D721Med (cell line): ENCODE data around the gene RPS13.
"Not testable (repeated sequence)": the region's sequence is repeated elsewhere in the genome, so short reads cannot be mapped to it uniquely, and the experiment has no call there.

Experiments
- DNase-seq: peaks from one replicate; pipeline ENCODE4 v3.0.0; 2011; ENCODE audit warnings: low spot score; ENCODE audit not compliant: insufficient read length
- FAIRE-seq: peaks from 2 replicates; lab custom pipeline; 2011; peaks lifted over from hg19 to GRCh38; lab: Jason Lieb, UNC
- CTCF ChIP-seq: IDR thresholded peaks from 2 replicates; pipeline ENCODE4 v1.5.1; 2012; ENCODE audit warnings: mild to moderate bottlenecking, control low read depth; ENCODE audit not compliant: insufficient read depth; ENCODE audit errors: missing control alignments

Gene RPS13

DNA sequence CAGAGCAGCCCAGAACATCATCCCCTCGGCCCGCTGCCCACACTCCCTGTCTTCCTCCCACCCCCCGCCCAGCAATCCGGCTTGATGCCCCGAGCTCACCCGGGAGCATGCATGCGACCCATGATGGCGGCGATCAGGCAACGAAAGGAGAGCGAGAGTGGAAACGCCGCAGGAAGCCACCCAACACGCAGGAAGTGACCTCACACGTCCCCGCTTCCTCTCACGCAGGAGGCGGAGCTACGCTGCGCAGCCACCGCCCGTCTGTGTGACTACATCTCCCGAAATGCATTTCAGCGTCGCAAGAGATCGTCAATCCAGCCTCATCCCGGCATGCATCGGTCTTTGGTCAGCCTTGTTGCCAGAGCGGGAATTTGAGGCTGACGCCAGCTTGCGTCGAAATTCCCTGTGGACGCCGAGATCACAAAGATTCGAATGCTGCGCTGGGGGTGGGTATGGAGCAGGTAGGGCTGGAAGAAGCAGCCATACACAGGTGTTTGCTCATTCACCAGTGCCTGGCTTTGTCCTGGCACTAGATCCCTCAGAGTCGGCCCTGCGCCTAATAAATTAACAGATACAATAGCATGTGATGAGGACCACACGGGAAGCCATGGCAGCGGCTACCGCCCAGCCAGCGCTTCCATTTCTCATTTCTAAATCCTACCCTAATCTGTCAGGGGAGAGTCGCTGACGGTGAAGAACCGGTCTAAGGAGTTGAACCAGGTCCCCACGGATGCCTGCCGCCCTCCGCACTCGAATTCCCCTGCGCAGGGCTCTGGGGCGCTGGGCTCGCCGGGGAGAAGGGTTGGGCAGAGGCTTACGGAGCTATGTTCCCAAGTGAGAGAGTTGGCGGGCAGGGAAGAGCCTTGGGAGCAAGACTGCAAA, at the start of gene RPS13:
Gene RPS13, minus strand, starts transcription at position 148 of the 882 bp plus-strand sequence. Its CDS starts 26 bp downstream, at position 122.
- FAIRE-seq = peak; percentile 51
- DNase-seq = peak; percentile 88
- TF ChIP-seq CTCF = no peak

- FAIRE-seq (no peak), DNase-seq (no peak)
- TF ChIP-seq CTCF = no peak
These were observed 44.5 kb upstream of the RPS13 start for GRCh38 chr11:17121981-17122380.

- no peak for FAIRE-seq
- TF ChIP-seq CTCF = no peak
- no peak for DNase-seq
These were observed 39.8 kb upstream of the RPS13 start for GRCh38 chr11:17117262-17117661.

GRCh38 chr11:17116117-17116516, 38.6 kb upstream of the RPS13 start:
- FAIRE-seq = no peak
- TF ChIP-seq CTCF = no peak
- no peak for DNase-seq

GRCh38 chr11:17107745-17108144, 30.3 kb upstream of the RPS13 start:
- not testable (repeated sequence) for DNase-seq, FAIRE-seq
- peak; percentile 43 for TF ChIP-seq CTCF

- DNase-seq, FAIRE-seq: not testable (repeated sequence)
These were observed 28.1 kb upstream of the RPS13 start for GRCh38 chr11:17105404-17106040.

DNA sequence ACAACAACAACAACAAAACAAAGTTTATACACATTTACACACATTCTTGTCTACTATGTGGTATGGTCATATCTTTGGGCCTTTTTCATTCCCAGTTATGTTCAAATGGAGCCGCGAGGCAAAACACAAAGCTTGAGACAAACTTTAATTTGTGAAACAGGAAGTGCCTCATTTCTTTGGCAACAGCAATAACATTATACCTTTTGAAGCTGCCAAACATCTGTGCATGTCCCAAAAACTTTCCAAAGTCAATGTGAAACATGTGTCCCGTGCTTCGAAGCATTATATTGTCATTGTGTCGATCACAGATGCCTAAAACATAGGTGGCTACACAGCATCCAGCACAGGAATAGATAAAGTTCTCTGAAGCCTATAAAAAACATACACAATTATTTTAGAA, 25.0 kb upstream of the RPS13 start:
- DNase-seq = no peak
- no peak for TF ChIP-seq CTCF
- FAIRE-seq = no peak
